Bronchial epithelial cell (primary cell): ENCODE results near the gene TTYH3. TPM values are rescaled to one million over a fixed set of nuclear protein-coding genes. Genes with fewer than 3 reads are reported as not detected.

Source experiments
- DNase-seq: peaks from one replicate; pipeline ENCODE4 v3.0.0-alpha.2; 2010; ENCODE audit warnings: low read depth
- FAIRE-seq: peaks from 2 replicates; lab custom pipeline; 2011; peaks lifted over from hg19 to GRCh38; lab: Jason Lieb, UNC
- H3K27me3 ChIP-seq: 2 replicates; pipeline ENCODE4 v1.5.1; 2011; ENCODE audit warnings: low read length; ENCODE audit not compliant: control insufficient read depth, insufficient read depth
- H3K36me3 ChIP-seq: 2 replicates; pipeline ENCODE4 v1.5.1; 2011; ENCODE audit warnings: low read length; ENCODE audit not compliant: control insufficient read depth, insufficient read depth
- H3K4me3 ChIP-seq: 2 replicates; pipeline ENCODE4 v1.5.1; 2011; ENCODE audit warnings: mild to moderate bottlenecking, low read depth, low read length, control low read depth
- CTCF ChIP-seq: IDR thresholded peaks from 2 replicates; pipeline ENCODE4 v1.5.1; 2011; ENCODE audit warnings: mild to moderate bottlenecking, moderate library complexity, low read length, control low read depth, inconsistent platforms; ENCODE audit not compliant: insufficient read depth, severe bottlenecking
- total RNA-seq: library from RNA; depleted of rRNA; stranded (reverse); fragments of >200 nt; gene quantifications from 2 replicates; pipeline ENCODE4 v1.2.1, GENCODE V29; 2014

TTYH3 gene
- total RNA-seq, 1 donor from 2014 or later: 5.8 TPM

GRCh38 chr7:2710286-2710655 lies 78.5 kb downstream of the TTYH3 start:
- Histone ChIP-seq H3K27me3 (no peaks in the 10 kb centered on the region), H3K4me3 (no peak overlapping the region), H3K36me3 (no peaks in the 10 kb centered on the region)
- DNase-seq (no peak), FAIRE-seq (no peak)
- no peak for TF ChIP-seq CTCF

GRCh38 chr7:2710901-2711551 lies 79.2 kb downstream of the TTYH3 start:
- no peak for FAIRE-seq
- DNase-seq: no peak
- TF ChIP-seq CTCF: no peak
- Histone ChIP-seq H3K27me3 (no peaks in the 10 kb centered on the region), H3K4me3 (no peak overlapping the region), H3K36me3 (no peaks in the 10 kb centered on the region)

- no peak for TF ChIP-seq CTCF
- Histone ChIP-seq H3K27me3 (no peaks in the 10 kb centered on the region), H3K36me3 (no peaks in the 10 kb centered on the region), H3K4me3 (no peak overlapping the region)
- DNase-seq (no peak), FAIRE-seq (no peak)
Measured at GRCh38 chr7:2711895-2712675, 80.3 kb downstream of the TTYH3 start.

GRCh38 chr7:2713370-2713769 lies 81.6 kb downstream of the TTYH3 start:
- DNase-seq: no peak
- no peak for FAIRE-seq
- Histone ChIP-seq H3K27me3 (no peaks in the 10 kb centered on the region), H3K4me3 (no peak overlapping the region), H3K36me3 (no peaks in the 10 kb centered on the region)
- no peak for TF ChIP-seq CTCF

- TF ChIP-seq CTCF: no peak
- DNase-seq (no peak), FAIRE-seq (no peak)
- Histone ChIP-seq H3K27me3 (no peaks in the 10 kb centered on the region), H3K4me3 (no peak overlapping the region), H3K36me3 (no peaks in the 10 kb centered on the region)
Measured at GRCh38 chr7:2713978-2714377, 82.2 kb downstream of the TTYH3 start.

Other genes starting within 250 kb of the TTYH3 start
- gene CHST12, start 228.4 kb upstream of the TTYH3 start, total RNA-seq: 0.51 and 0.79 TPM in 2 replicates
- not detected in 2 replicates for gene GRIFIN, start 155.6 kb upstream of the TTYH3 start, total RNA-seq
- gene LFNG, start 112.2 kb upstream of the TTYH3 start, total RNA-seq: 4.5 and 6.8 TPM in 2 replicates
- gene BRAT1, start 76.5 kb upstream of the TTYH3 start, total RNA-seq: 12.1 and 13.3 TPM in 2 replicates
- 6.3 and 6.9 TPM in 2 replicates for gene IQCE, start 73.0 kb upstream of the TTYH3 start, total RNA-seq
- not detected in 2 replicates for gene AMZ1, start 56.2 kb downstream of the TTYH3 start, total RNA-seq
- 12.1 and 12.8 TPM in 2 replicates for gene GNA12, start 212.3 kb downstream of the TTYH3 start, total RNA-seq